GM21528 (cell line): ENCODE data around the gene TAF11L12.
"Not testable (repeated sequence)": the region's sequence is repeated elsewhere in the genome, so short reads cannot be mapped to it uniquely, and the experiment has no call there.

Source experiments
- ATAC-seq: cut with Tn5 transposase; IDR thresholded peaks from one replicate; pipeline ENCODE4 v1.9.1; 2021; ENCODE audit warnings: mild to moderate bottlenecking, moderate library complexity; ENCODE audit not compliant: unreplicated experiment, low FRiP score

TAF11L12 gene

GRCh38 chr5:17610092-17610491, at the start of gene TAF11L12:
Gene TAF11L12, plus strand, starts transcription at chr5:17610392.
- not testable (repeated sequence) for ATAC-seq

GRCh38 chr5:17585658-17586057, 24.5 kb upstream of the TAF11L12 start, which contains the start of gene TAF11L7:
Gene TAF11L7, minus strand, starts transcription at chr5:17585758.
- ATAC-seq, result not testable (repeated sequence)

- ATAC-seq, result not testable (repeated sequence)
Measured at GRCh38 chr5:17590860-17591259, 19.3 kb upstream of the TAF11L12 start, which contains the start of gene TAF11L8. Gene TAF11L8, minus strand, starts transcription at chr5:17590960.

GRCh38 chr5:17594255-17594654, 15.9 kb upstream of the TAF11L12 start, which contains the start of gene TAF11L9:
Gene TAF11L9, minus strand, starts transcription at chr5:17594394.
- not testable (repeated sequence) for ATAC-seq

GRCh38 chr5:17597728-17598127, 12.5 kb upstream of the TAF11L12 start, which contains the start of gene TAF11L10:
Gene TAF11L10, minus strand, starts transcription at chr5:17597828.
- ATAC-seq, result not testable (repeated sequence)

GRCh38 chr5:17603880-17604279, 6.3 kb upstream of the TAF11L12 start, which contains the start of gene TAF11L11:
Gene TAF11L11, plus strand, starts transcription at chr5:17604183.
- not testable (repeated sequence) for ATAC-seq

GRCh38 chr5:17604951-17605350, 5.2 kb upstream of the TAF11L12 start:
- no peak for ATAC-seq

- not testable (repeated sequence) for ATAC-seq
Measured at GRCh38 chr5:17607461-17607860, 2.7 kb upstream of the TAF11L12 start.

- ATAC-seq, result no peak
Measured at GRCh38 chr5:17614872-17615605, 4.8 kb downstream of the TAF11L12 start.

- no peak for ATAC-seq
Measured at GRCh38 chr5:17619354-17619753, 9.2 kb downstream of the TAF11L12 start.

GRCh38 chr5:17620627-17621026, 10.4 kb downstream of the TAF11L12 start:
- no peak for ATAC-seq

- no peak for ATAC-seq
Measured at GRCh38 chr5:17625686-17626085, 15.5 kb downstream of the TAF11L12 start.

- not testable (repeated sequence) for ATAC-seq
Measured at GRCh38 chr5:17631788-17632187, 21.6 kb downstream of the TAF11L12 start, which contains the start of gene TAF11L13. Gene TAF11L13, plus strand, starts transcription at chr5:17632088.

GRCh38 chr5:17634160-17634559, 24.0 kb downstream of the TAF11L12 start, which contains the start of gene TAF11L14:
Gene TAF11L14, plus strand, starts transcription at chr5:17634460.
- no peak for ATAC-seq

- not testable (repeated sequence) for ATAC-seq
Measured at GRCh38 chr5:17649232-17649631, 39.0 kb downstream of the TAF11L12 start.

- ATAC-seq, result not testable (repeated sequence)
Measured at GRCh38 chr5:17655201-17655759, 45.1 kb downstream of the TAF11L12 start.

- no peak for ATAC-seq
Measured at GRCh38 chr5:17655921-17656320, 45.7 kb downstream of the TAF11L12 start.
